HuH-7 (cell line): ENCODE data around the gene LRRTM4.
"Not testable (repeated sequence)": the region's sequence is repeated elsewhere in the genome, so short reads cannot be mapped to it uniquely, and the experiment has no call there.

Experiments used
- DNase-seq: peaks from one replicate; pipeline ENCODE4 v3.0.0; 2011; ENCODE audit warnings: low spot score

Gene LRRTM4

GRCh38 chr2:77081597-77081996 lies 440.6 kb downstream of the LRRTM4 start:
- DNase-seq = no peak

DNA sequence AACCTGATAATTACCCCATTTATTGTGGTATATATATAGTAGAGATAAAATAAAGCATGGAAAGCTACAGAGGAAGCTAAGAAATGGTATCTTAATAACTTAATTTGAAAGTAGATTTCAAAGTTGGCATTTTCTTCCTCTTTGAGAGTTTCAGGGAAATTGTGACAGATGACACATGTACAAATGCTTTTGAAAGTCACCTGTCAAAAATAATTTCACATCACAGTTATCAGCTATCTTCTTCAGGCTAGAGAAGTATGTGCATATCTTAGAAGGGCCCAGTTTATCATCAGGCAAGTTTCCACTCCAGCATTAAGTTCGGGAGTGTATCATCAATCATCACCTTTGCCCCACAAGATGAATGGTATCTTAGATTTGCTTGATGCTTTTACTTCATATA lies 457.9 kb downstream of the LRRTM4 start:
- no peak for DNase-seq

- DNase-seq = peak; percentile 4
Measured at GRCh38 chr2:77054938-77055337, 467.2 kb downstream of the LRRTM4 start.

DNA sequence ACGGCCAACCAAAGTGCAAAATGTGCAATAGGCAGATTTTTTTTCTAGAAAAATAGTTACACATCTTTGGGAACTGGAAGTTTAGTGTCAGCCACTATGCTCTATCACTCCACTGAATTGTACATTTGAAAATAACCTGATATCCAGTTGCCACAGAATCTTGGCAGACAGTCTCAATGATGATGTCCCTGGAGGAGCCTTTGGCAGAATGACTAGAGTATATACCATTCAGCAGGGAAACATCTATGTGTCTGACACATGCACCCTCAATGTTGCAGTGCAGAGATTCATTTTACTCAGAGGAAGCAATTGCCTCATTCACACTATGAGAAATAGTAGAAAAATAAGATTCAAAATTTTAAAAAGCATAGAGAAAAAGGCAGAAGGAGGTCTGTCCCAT lies 475.8 kb downstream of the LRRTM4 start:
- no peak for DNase-seq

DNA sequence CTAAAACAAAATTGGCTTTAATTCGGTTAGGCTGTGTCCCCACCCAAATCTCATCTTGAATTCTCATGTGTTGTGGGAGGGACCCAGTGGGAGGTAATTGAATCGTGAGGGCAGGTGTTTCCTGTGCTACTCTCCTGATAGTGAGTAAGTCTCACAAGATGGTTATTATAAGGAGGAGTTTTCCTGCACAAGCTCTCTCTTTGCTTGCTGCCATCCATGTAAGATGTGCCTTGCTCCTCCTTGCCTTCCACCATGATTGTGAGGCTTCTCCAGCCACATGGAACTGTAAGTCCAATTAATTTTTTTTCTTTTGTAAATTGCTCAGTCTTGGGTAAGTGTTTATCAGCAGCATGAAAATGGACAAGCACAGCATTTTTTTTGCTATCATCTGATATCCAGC lies 476.7 kb downstream of the LRRTM4 start:
- DNase-seq = not testable (repeated sequence)

- DNase-seq = no peak
Measured at GRCh38 chr2:77034445-77034844, 487.7 kb downstream of the LRRTM4 start.

GRCh38 chr2:77029237-77029636 lies 492.9 kb downstream of the LRRTM4 start:
- not testable (repeated sequence) for DNase-seq

DNA sequence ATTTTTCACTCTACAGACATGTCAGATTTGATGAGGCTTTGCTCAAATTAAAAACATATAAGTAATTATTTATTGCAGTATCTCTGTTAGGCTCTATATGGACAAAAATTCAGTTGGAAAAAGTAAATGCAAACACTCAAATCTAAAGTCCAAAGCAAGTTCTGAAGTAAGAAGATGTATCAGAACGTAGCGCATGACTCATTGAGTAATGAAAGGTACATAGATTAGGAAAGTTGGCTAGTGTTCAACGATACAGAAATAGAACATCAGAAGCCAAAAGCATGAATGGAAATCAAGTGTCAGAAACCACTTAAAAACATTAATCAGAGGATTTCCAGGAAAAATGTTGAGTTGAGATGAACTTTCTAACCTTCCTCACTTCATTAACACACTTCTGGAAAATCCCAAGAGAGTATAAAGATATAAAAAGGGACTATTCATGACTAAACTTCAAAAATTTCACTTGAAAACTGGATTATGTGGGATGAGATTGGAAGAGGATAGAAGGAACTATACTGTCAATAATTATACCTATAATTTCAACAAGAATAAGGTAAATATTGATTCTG lies 494.1 kb downstream of the LRRTM4 start:
- no peak for DNase-seq

GRCh38 chr2:77025714-77026113 lies 496.5 kb downstream of the LRRTM4 start:
- no peak for DNase-seq

GRCh38 chr2:77021161-77021560 lies 501.0 kb downstream of the LRRTM4 start:
- DNase-seq = no peak

DNA sequence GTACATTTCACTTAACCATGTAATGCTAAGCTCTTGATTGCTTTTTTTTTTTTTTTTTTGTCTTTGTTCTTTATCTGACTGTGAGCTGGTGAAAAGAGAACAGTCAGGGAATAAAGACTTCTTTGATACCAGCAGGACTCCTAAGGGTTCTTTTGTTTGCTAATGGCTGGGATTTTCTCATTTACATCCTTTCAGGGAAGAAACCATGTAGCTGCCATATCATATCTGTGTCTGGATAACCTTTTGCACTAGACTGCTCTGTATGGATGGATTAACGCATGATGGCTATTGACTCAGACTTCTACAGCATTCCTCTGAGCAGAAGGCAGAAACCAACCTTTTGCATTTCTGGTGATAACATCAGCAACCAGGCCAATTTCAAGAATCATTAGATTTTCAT lies 504.0 kb downstream of the LRRTM4 start:
- no peak for DNase-seq

GRCh38 chr2:77017355-77017745 lies 504.8 kb downstream of the LRRTM4 start:
- DNase-seq = no peak

DNA sequence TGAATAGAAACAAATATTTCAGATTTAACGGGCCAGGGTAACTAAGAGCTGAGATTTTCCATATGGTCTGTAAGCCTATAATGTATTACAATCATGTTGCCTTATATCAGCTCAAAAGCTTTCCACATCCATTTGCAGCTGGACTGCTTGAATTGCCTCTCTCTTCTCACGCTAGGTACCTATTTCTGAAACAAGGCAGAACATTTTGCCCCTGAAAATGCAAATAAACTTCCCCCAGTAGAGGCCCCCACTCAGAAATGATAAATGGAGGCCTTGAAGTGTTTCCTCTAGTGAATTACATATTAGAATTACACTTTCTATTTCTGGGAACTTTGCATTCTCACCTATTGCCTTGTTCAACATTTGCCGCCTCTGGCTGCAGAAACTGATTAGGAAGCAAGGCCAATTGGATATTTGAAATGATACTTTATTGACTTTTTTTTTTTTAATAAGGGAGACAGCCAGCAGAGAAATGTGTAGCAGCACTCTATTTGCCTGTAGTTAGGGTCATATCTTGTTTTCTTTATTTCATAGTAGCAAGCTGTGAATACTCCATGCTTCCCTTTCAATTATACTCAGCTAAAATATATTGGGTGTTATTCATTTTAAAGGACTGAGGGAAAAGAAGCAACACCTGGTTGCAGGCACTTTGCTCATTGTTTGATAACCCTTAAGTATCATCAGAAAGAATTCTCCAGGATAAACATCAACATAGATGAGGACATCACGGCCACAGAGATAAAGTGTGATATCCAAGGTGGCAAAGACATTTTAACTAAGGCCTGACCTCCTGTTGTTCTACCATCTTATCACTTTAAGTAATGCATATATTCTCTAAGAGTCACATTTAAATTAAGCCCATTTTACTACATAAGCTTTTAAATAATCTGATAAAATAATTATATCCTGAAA lies 505.5 kb downstream of the LRRTM4 start:
- DNase-seq = no peak

DNA sequence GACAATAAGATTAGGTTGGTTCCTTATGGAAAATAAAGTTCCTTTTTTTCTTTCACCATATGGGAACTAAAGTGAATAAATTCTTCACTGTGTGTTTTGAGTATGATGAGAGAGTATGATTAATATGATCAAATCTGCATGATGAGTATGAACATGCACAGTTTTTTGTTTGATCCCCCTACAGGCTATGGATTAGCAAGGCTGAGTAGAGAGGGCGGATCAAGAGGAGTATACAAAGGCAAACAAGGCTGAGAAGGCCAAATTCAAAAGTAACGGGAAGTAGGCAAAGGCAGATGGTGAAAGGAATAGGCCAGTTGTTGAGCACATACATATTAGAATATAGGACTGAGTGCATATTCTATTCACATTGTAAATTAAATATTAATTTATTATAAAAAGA lies 508.2 kb downstream of the LRRTM4 start:
- no peak for DNase-seq

- DNase-seq = no peak
Measured at GRCh38 chr2:77013457-77013856, 508.7 kb downstream of the LRRTM4 start.

DNA sequence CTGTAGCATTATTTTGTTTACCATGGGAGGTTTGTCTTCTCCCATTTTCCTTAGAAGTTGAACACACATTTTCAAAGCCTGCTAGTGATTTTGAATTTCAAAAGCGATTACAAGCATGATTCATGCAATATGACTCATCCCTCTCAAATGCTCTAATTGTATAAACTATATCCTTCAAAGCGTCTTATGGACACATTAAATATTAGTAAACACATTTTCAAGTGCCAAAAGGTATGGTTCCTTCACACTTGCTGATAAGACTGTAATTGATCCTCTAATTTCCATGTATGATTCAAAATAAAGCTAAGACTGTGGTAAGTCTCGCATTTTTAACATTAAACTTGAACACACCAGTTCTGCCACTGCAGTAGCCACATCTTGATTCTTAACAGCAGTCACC lies 512.9 kb downstream of the LRRTM4 start:
- DNase-seq = no peak

DNA sequence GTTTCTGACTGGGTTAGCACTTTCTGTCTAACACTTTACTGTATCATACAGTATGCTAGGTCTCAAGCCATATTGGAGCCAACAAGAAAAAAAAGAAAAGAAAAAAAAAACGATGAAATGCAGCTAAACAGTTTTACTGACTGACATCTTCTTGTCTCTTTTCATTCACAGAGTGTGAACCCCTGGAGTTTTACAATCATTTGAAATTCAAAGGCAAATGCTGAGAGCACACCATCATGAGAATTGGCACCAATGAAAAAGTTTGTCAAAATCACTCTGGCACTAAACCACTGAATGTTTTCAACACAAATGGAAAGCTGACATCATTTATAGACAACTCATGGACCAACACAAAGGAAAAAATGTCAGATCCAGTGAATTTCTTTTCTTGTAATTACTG lies 513.3 kb downstream of the LRRTM4 start:
- DNase-seq = no peak

- no peak for DNase-seq
Measured at GRCh38 chr2:77007686-77008085, 514.5 kb downstream of the LRRTM4 start.

GRCh38 chr2:77005522-77005921 lies 516.7 kb downstream of the LRRTM4 start:
- no peak for DNase-seq

GRCh38 chr2:77001895-77002294 lies 520.3 kb downstream of the LRRTM4 start:
- no peak for DNase-seq

- DNase-seq = no peak
Measured at GRCh38 chr2:76998704-76999103, 523.5 kb downstream of the LRRTM4 start.

DNA sequence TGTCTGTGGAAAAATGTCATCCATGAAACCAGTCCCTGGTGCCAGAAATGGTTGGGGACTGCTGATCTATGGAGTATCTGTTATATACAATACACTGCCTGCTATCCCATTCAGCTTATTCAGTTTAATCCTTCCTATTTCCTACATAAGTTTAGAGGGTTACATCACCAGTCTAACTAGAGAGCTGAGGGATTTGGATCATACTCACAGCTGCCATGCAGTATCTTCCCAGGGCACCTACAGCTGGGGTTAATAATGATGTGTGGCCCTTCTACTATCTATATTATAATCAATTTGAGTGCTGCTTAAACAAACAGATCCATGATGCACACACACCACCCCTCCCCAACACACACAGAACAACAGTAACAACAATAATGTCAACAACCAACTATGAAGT lies 524.0 kb downstream of the LRRTM4 start:
- DNase-seq = no peak

GRCh38 chr2:76997296-76997695 lies 524.9 kb downstream of the LRRTM4 start:
- DNase-seq = no peak
